ENCODE data around the gene FARP2.

The FARP2 gene

DNA sequence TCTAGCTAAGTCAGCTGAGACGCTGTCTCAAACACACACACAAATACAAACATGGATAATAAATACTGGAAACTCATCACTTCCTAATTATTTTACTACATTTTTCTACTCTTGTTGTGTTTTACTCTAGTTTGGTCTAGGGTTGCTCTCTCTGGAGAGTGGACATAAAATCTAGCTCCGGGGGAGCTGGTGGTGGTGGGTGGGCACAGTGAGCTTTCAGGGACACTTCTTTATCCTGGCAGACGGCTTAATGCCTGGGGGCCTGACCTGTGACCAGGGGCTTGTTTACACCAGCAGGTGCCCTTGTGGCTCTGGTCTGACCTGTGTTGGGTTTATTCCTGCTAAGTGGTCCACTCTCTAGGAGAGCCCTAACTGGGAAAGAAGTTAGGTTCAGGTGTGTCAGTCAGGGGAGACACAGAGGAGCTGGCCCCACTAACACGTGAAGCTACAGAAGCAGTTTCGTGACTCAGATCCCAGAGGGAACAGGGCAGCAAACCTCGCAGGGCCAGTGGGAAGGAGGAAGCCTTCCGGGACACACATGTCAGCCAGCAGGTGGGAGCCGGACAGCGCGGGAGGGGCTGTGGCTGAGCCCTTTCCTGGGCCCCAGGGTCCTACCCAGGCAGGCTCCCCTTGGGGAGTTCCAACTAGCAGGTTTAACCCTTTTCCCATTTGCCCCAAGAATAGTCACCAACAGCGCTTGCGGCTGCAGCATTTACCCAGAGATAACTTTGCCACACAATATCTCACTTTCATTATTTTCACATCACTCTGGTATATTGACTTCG is 180.0 kb downstream of the FARP2 start:
- no peak for DNase-seq

- no peak for DNase-seq
These were observed 182.9 kb downstream of the FARP2 start for GRCh38 chr2:241538838-241539615.

DNA sequence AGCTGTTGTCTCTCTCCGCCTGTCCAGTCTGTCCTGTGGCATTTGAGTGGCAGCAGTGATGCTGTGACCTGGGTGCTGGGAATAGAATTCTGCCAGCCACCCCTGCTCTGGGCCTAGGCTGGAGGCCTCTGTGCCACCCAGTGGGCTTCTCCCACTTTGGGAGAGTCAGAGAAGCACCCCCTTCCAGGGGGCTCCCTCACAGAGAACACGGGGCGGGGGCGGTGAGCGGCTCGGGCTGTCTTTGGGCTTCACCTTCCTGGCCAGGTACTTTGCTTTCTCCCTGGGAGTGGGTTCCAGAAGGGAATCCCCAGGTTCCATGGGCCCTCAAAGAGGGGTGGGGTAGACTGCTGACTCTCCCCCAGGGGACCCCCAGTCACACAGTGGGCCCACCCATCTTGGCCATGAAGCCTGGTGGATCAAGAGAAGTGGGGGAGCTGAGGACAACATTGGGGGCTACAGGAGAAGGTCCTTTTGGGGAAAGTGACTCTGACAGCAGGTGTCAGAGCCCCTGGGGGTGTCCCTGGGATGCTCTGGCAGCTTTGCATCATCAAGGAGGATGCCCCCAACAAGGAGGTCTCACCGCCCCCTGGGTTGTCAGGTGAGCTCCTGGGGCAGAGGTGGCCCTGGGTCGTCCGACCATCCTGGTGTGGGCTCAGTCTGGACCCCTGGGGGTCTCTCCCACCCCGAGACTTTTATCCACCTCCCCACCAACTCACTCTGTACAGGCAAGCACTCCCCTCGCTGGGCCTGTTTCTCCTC is 183.7 kb downstream of the FARP2 start:
- DNase-seq = no peak

GRCh38 chr2:241540401-241540770 is 184.3 kb downstream of the FARP2 start:
- DNase-seq = no peak

GRCh38 chr2:241540771-241541561 is 184.9 kb downstream of the FARP2 start:
- peak; percentile 74 for DNase-seq

GRCh38 chr2:241541564-241542277 is 185.6 kb downstream of the FARP2 start:
- no peak for DNase-seq

GRCh38 chr2:241542278-241542605 is 186.2 kb downstream of the FARP2 start:
- DNase-seq = no peak

All from activated CD4-positive, alpha-beta T cell treated with anti-CD3 and anti-CD28 coated beads, Interleukin-10, Interleukin-2, amounts not matched to agents 100 ng/mL and 50 ng/mL, durations not matched to agents 16 hours and 8 hours (primary cell).